ENCODE data around the gene PRR30. TPM values are rescaled to one million over a fixed set of nuclear protein-coding genes. Genes with fewer than 3 reads are reported as not detected.

The PRR30 gene
- polyA plus RNA-seq, 1 of the 3 experiments (the other 2 are of a cell fraction), result not detected

- Histone ChIP-seq H3K79me2 (ENCODE audit: insufficient read depth) (peaks cover 19% of the 10 kb centered on the region), H3K9me2 (no peaks in the 10 kb centered on the region), H3K27me3 (ENCODE audit: insufficient read depth) (peaks cover 18% of the 10 kb centered on the region; the same call in 1 of the 2 replicates), H3K4me1 (ENCODE audit: control insufficient read depth in 1 of 2, insufficient read depth in 2 of 2, low read depth in 1 of 2, low read length in 1 of 2) (peaks cover 7 to 14% of the 10 kb centered on the region in 2 experiments; a peak in 3 of 4 replicates), H3K4me2 (no peak overlapping the region), H2AFZ (ENCODE audit: low read depth) (no peak overlapping the region), H3K9me3 (no peaks in the 10 kb centered on the region), H3F3A (replicated peaks; ENCODE audit: insufficient read depth) (no peaks in the 10 kb centered on the region), H3K4me3 (ENCODE audit: low read depth in 2 of 2, low read length in 1 of 2) (no peak overlapping the region), H3K27ac (ENCODE audit: low read depth in 2 of 2, low read length in 1 of 2) (no peak overlapping the region), H3K9ac (no peak overlapping the region), H3K36me3 (replicated peaks in 1 of 2; ENCODE audit: control insufficient read depth in 1 of 2, insufficient read depth in 2 of 2, low read length in 1 of 2) (peaks cover 3 to 4% of the 10 kb centered on the region in 2 experiments), H4K20me1 (ENCODE audit: insufficient read depth) (peaks cover 9% of the 10 kb centered on the region; the same call in 1 of the 2 replicates)
- DNase-seq, result no peak
- WGBS (ENCODE audit: low lambda C conversion rate), result 92% methylated on average over 17 of the region's 21 CpGs
- ChIA-PET CTCF (interaction anchor here (1.1 to 1.6 kb wide), 2 partner anchors 29 to 166 kb away, joined by 3 to 5 read pairs; no protein-coding TSS in a partner anchor), POLR2A (no interaction called here)
- no peak for TF ChIP-seq GATA2 (CRISPR knock-in tag; IDR thresholded peaks at IDR 0.05)
- no peak for TF ChIP-seq RFX5 (IDR thresholded peaks at IDR 0.05; ENCODE audit: low read length)
- no peak for TF ChIP-seq NRF1 (IDR thresholded peaks at IDR 0.05; ENCODE audit: low read depth, low read length)
- no peak for TF ChIP-seq SIN3A (IDR thresholded peaks at IDR 0.05; ENCODE audit: borderline replicate concordance, low read depth, low read length)
- TF ChIP-seq MEF2A (IDR thresholded peaks at IDR 0.05; ENCODE audit: borderline replicate concordance, low read depth), result no peak
- TF ChIP-seq RXRA (IDR thresholded peaks at IDR 0.05; ENCODE audit: borderline replicate concordance, low read depth), result no peak
- TF ChIP-seq MAX (IDR thresholded peaks at IDR 0.05; ENCODE audit: low read depth), result no peak
- no peak for TF ChIP-seq FOSL2 (IDR thresholded peaks at IDR 0.05; ENCODE audit: borderline replicate concordance, low read depth)
- TF ChIP-seq SMC3 (IDR thresholded peaks at IDR 0.05; ENCODE audit: low read depth, low read length), result no peak
- TF ChIP-seq CHD2 (IDR thresholded peaks at IDR 0.05; ENCODE audit: low read length, partially characterized antibody), result no peak
- TF ChIP-seq, protein P1, sequence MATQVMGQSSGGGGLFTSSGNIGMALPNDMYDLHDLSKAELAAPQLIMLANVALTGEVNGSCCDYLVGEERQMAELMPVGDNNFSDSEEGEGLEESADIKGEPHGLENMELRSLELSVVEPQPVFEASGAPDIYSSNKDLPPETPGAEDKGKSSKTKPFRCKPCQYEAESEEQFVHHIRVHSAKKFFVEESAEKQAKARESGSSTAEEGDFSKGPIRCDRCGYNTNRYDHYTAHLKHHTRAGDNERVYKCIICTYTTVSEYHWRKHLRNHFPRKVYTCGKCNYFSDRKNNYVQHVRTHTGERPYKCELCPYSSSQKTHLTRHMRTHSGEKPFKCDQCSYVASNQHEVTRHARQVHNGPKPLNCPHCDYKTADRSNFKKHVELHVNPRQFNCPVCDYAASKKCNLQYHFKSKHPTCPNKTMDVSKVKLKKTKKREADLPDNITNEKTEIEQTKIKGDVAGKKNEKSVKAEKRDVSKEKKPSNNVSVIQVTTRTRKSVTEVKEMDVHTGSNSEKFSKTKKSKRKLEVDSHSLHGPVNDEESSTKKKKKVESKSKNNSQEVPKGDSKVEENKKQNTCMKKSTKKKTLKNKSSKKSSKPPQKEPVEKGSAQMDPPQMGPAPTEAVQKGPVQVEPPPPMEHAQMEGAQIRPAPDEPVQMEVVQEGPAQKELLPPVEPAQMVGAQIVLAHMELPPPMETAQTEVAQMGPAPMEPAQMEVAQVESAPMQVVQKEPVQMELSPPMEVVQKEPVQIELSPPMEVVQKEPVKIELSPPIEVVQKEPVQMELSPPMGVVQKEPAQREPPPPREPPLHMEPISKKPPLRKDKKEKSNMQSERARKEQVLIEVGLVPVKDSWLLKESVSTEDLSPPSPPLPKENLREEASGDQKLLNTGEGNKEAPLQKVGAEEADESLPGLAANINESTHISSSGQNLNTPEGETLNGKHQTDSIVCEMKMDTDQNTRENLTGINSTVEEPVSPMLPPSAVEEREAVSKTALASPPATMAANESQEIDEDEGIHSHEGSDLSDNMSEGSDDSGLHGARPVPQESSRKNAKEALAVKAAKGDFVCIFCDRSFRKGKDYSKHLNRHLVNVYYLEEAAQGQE (IDR thresholded peaks at IDR 0.05; ENCODE audit: low read depth, low read length), result no peak
- no peak for TF ChIP-seq MXI1 (IDR thresholded peaks at IDR 0.05; ENCODE audit: low read depth, low read length)
- no peak for TF ChIP-seq TCF12 (IDR thresholded peaks at IDR 0.05)
- TF ChIP-seq, protein P2, sequence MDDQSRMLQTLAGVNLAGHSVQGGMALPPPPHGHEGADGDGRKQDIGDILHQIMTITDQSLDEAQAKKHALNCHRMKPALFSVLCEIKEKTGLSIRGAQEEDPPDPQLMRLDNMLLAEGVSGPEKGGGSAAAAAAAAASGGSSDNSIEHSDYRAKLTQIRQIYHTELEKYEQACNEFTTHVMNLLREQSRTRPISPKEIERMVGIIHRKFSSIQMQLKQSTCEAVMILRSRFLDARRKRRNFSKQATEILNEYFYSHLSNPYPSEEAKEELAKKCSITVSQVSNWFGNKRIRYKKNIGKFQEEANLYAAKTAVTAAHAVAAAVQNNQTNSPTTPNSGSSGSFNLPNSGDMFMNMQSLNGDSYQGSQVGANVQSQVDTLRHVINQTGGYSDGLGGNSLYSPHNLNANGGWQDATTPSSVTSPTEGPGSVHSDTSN (IDR thresholded peaks at IDR 0.05), result no peak
- no peak for TF ChIP-seq USF1 (IDR thresholded peaks at IDR 0.05; ENCODE audit: borderline replicate concordance, low read depth)
- no peak for TF ChIP-seq EZH2phosphoT487 (IDR thresholded peaks at IDR 0.05; ENCODE audit: borderline replicate concordance, low read depth)
- TF ChIP-seq, protein P3, sequence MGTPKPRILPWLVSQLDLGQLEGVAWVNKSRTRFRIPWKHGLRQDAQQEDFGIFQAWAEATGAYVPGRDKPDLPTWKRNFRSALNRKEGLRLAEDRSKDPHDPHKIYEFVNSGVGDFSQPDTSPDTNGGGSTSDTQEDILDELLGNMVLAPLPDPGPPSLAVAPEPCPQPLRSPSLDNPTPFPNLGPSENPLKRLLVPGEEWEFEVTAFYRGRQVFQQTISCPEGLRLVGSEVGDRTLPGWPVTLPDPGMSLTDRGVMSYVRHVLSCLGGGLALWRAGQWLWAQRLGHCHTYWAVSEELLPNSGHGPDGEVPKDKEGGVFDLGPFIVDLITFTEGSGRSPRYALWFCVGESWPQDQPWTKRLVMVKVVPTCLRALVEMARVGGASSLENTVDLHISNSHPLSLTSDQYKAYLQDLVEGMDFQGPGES (IDR thresholded peaks at IDR 0.05; ENCODE audit: low read depth, low read length), result no peak
- TF ChIP-seq FOXM1 (IDR thresholded peaks at IDR 0.05; ENCODE audit: low read depth), result no peak
These were observed 1.8 kb downstream of the PRR30 start for GRCh38 chr2:27137322-27137935.

All from SK-N-SH (cell line).